ENCODE measurements around the gene SDC3. TPM values are rescaled to one million over a fixed set of nuclear protein-coding genes. Genes with fewer than 3 reads are reported as not detected.

Gene SDC3
- total RNA-seq, 1 experiment from 2014 or later = 33.7 TPM

- DNase-seq = no peak
- CTCF ChIA-PET = no interaction called here
- no peak overlapping the region for H2AFZ ChIP-seq
These were observed 6.6 kb downstream of the SDC3 start for GRCh38 chr1:30901798-30902581.

GRCh38 chr1:30900931-30901560 lies 7.5 kb downstream of the SDC3 start:
- no peaks in the 10 kb centered on the region for H3K79me2 ChIP-seq (ENCODE audit: low read depth)
- intact Hi-C loops (cut with micrococcal nuclease; ENCODE audit: unreplicated experiment) = no loop called here
- no TSS peak for BruUV-seq (replicated peaks)
- no peaks in the 10 kb centered on the region for H3F3A ChIP-seq (ENCODE audit: insufficient read depth, low read depth)
- DNase-seq = no peak
- H3K9me2 ChIP-seq (ENCODE audit: insufficient read depth) = no peaks in the 10 kb centered on the region
- no peaks in the 10 kb centered on the region for H3K27me3 ChIP-seq (ENCODE audit: insufficient read depth, low read depth)
- no peak for TF ChIP-seq EZH2 (IDR thresholded peaks at IDR 0.05; ENCODE audit: low read depth)
- no peak for TF ChIP-seq CTCF (conservative IDR thresholded peaks at IDR 0.05)
- no peaks in the 10 kb centered on the region for H3K9me3 ChIP-seq (ENCODE audit: insufficient read depth, low read depth)
- no peaks in the 10 kb centered on the region for H4K20me1 ChIP-seq (ENCODE audit: insufficient read depth)
- no peaks in the 10 kb centered on the region for H3K4me1 ChIP-seq (replicated peaks; ENCODE audit: insufficient read depth)
- no peak overlapping the region for H2AFZ ChIP-seq
- no peak overlapping the region for H3K27ac ChIP-seq
- no peaks in the 10 kb centered on the region for H3K36me3 ChIP-seq (ENCODE audit: low read depth)
- ChIA-PET CTCF (no interaction called here), POLR2A (ENCODE audit: unreplicated experiment) (no interaction called here)
- no peak overlapping the region for H3K4me2 ChIP-seq
- H3K4me3 ChIP-seq = no peak overlapping the region

More at GRCh38 chr1:30901798-30902581, 6.6 kb downstream of the SDC3 start:
- Histone ChIP-seq H3K27me3 (ENCODE audit: insufficient read depth, low read depth) (no peaks in the 10 kb centered on the region), H3K4me3 (no peak overlapping the region), H3K4me1 (replicated peaks; ENCODE audit: insufficient read depth) (no peaks in the 10 kb centered on the region), H3K9me3 (ENCODE audit: insufficient read depth, low read depth) (no peaks in the 10 kb centered on the region), H3F3A (ENCODE audit: insufficient read depth, low read depth) (no peaks in the 10 kb centered on the region), H3K9me2 (ENCODE audit: insufficient read depth) (no peaks in the 10 kb centered on the region), H3K79me2 (ENCODE audit: low read depth) (no peaks in the 10 kb centered on the region), H4K20me1 (ENCODE audit: insufficient read depth) (no peaks in the 10 kb centered on the region), H3K4me2 (no peak overlapping the region), H3K27ac (no peak overlapping the region), H3K36me3 (ENCODE audit: low read depth) (no peaks in the 10 kb centered on the region)
- intact Hi-C loops (cut with micrococcal nuclease; ENCODE audit: unreplicated experiment) = no loop called here
- POLR2A ChIA-PET (ENCODE audit: unreplicated experiment) = interaction anchor here (0.7 kb wide), 1 partner anchor 681 kb away, joined by 3 read pairs; no protein-coding TSS in a partner anchor
- BruUV-seq (replicated peaks) = no TSS peak
- no peak for TF ChIP-seq EZH2 (IDR thresholded peaks at IDR 0.05; ENCODE audit: low read depth)

GRCh38 chr1:30900486-30900885 lies 8.1 kb downstream of the SDC3 start:
- Histone ChIP-seq H3K4me1 (replicated peaks; ENCODE audit: insufficient read depth) (no peaks in the 10 kb centered on the region), H3K27me3 (ENCODE audit: insufficient read depth, low read depth) (no peaks in the 10 kb centered on the region), H3K27ac (no peak overlapping the region), H3K9me2 (ENCODE audit: insufficient read depth) (no peaks in the 10 kb centered on the region), H3K36me3 (ENCODE audit: low read depth) (no peaks in the 10 kb centered on the region), H3K4me2 (no peak overlapping the region), H2AFZ (no peak overlapping the region), H3K79me2 (ENCODE audit: low read depth) (no peaks in the 10 kb centered on the region), H3K9me3 (ENCODE audit: insufficient read depth, low read depth) (no peaks in the 10 kb centered on the region), H3F3A (ENCODE audit: insufficient read depth, low read depth) (no peaks in the 10 kb centered on the region), H3K4me3 (no peak overlapping the region), H4K20me1 (ENCODE audit: insufficient read depth) (no peaks in the 10 kb centered on the region)
- POLR2A ChIA-PET (ENCODE audit: unreplicated experiment) = no interaction called here
- TF ChIP-seq EZH2 (IDR thresholded peaks at IDR 0.05; ENCODE audit: low read depth) (no peak), CTCF (conservative IDR thresholded peaks at IDR 0.05) (no peak)
- CTCF ChIA-PET = no interaction called here
- no peak for DNase-seq
- no TSS peak for BruUV-seq (replicated peaks)
- intact Hi-C loops (cut with micrococcal nuclease; ENCODE audit: unreplicated experiment) = no loop called here

All from PC-9 (cell line).